ENCODE results near the gene PIEZO1.

DNA sequence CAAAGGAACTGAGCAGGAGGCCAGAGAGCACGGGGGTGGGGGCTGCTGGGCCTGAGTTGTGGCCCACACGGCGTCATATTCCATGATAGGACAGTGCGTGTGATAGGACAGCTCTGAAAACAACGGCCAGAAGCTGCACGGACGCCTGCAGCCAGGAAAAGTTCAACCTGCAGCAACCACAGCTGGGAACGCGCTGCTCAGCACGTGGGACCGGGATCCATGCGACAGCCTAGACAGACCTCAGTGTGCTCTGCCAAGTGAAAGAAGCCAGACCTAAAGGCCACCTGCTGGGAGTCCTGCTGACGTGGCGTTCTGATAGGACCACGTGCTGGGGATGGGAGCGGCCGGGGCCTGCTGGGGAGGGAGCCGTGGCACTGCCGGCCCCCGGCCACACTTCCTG is 57.1 kb downstream of the PIEZO1 start:
- TF ChIP-seq, protein P1, sequence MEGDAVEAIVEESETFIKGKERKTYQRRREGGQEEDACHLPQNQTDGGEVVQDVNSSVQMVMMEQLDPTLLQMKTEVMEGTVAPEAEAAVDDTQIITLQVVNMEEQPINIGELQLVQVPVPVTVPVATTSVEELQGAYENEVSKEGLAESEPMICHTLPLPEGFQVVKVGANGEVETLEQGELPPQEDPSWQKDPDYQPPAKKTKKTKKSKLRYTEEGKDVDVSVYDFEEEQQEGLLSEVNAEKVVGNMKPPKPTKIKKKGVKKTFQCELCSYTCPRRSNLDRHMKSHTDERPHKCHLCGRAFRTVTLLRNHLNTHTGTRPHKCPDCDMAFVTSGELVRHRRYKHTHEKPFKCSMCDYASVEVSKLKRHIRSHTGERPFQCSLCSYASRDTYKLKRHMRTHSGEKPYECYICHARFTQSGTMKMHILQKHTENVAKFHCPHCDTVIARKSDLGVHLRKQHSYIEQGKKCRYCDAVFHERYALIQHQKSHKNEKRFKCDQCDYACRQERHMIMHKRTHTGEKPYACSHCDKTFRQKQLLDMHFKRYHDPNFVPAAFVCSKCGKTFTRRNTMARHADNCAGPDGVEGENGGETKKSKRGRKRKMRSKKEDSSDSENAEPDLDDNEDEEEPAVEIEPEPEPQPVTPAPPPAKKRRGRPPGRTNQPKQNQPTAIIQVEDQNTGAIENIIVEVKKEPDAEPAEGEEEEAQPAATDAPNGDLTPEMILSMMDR (IDR thresholded peaks at IDR 0.05; ENCODE audit: insufficient read depth, low read depth, low read length): no peak
- TF ChIP-seq EZH2 (IDR thresholded peaks at IDR 0.05; ENCODE audit: insufficient read depth, low read length): no peak

All from astrocyte (in vitro differentiated cells and primary cell).